Esophagus muscularis mucosa (tissue), 4 donors: ENCODE measurements around the gene ENOX2.

Experiments used
- CTCF ChIP-seq, 3 experiments: fragments of 200-600 bp in 2 of 3; fragments of 450-650 bp in 1 of 3; sonication (generic) in 2 of 3; IDR thresholded peaks; one replicate each; pipeline ENCODE4 v1.5.1; 2017 to 2019; ENCODE audit warnings: antibody characterized with exemption in 3 of 3, mild to moderate bottlenecking in 2 of 3, moderate library complexity in 1 of 3
- EP300 ChIP-seq: sonication (generic); formaldehyde crosslinking; IDR thresholded peaks from one replicate; pipeline ENCODE4 v1.6.1; 2017; ENCODE audit warnings: antibody characterized with exemption
- POLR2A ChIP-seq: fragments of 450-650 bp; IDR thresholded peaks from one replicate; pipeline ENCODE4 v1.6.1; 2017; ENCODE audit warnings: antibody characterized with exemption, moderate library complexity, mild to moderate bottlenecking, low read depth
- POLR2AphosphoS5 ChIP-seq, 2 donors: sonication (generic); formaldehyde crosslinking; IDR thresholded peaks; one replicate each; pipeline ENCODE4 v1.6.1; 2017; ENCODE audit warnings: antibody characterized with exemption in 2 of 2

- TF ChIP-seq CTCF (IDR thresholded peaks at IDR 0.05) (no peak), POLR2A (no peak), POLR2AphosphoS5 (IDR thresholded peaks at IDR 0.05) (no peak), EP300 (no peak)
These were observed 186.7 kb downstream of the ENOX2 start for GRCh38 chrX:130716346-130716745.
